GM23248 (cell line): ENCODE data around the gene ART4.

Experiments used
- EZH2 ChIP-seq: fragments of 200-600 bp; sonication (generic); IDR thresholded peaks from 2 replicates; pipeline ENCODE4 v1.6.1; 2018; ENCODE audit warnings: antibody characterized with exemption, mild to moderate bottlenecking; ENCODE audit not compliant: insufficient read depth, poor library complexity, severe bottlenecking
- EZH2phosphoT487 ChIP-seq: fragments of 200-600 bp; sonication (generic); IDR thresholded peaks from 2 replicates; pipeline ENCODE4 v1.6.1; 2018; ENCODE audit warnings: antibody characterized with exemption, moderate library complexity, mild to moderate bottlenecking, low read depth; ENCODE audit not compliant: insufficient read depth

DNA sequence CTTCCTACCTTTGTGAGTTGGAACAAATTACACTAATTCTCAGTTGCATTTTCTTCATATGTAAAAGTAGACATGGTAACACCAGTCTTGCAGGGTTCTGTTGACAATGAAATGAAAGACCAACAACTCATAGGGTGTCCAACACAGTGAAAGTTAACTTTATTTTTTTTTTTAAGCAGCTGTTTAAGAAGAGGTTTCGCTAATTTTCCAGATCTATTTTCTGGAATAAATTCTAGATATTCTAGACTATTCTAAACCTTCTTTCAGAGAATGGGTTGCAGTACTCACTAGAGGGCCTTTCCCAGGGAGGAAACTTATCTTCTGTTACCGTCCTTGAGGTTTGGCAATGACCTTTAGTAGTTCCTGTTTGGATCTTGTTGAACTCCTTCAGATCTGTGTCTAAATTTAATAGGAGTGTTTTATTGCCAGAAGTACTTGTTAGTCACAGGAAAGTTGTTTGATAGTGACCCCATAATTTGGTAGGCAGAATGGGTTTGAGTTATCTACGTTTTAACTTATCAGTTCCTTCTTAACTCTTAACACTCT, 2.8 kb upstream of the ART4 start:
- TF ChIP-seq EZH2 (no peak), EZH2phosphoT487 (no peak)
